ENCODE measurements around the gene IGSF8. TPM values are rescaled to one million over a fixed set of nuclear protein-coding genes. Genes with fewer than 3 reads are reported as not detected.
A peak's percentile ranks its signal among the peaks of the same experiment; 100 is the strongest.

Gene IGSF8
- polyA plus RNA-seq, 2 of the 4 experiments (the other 2 are of a cell fraction): 7.3 to 7.8 TPM

DNA sequence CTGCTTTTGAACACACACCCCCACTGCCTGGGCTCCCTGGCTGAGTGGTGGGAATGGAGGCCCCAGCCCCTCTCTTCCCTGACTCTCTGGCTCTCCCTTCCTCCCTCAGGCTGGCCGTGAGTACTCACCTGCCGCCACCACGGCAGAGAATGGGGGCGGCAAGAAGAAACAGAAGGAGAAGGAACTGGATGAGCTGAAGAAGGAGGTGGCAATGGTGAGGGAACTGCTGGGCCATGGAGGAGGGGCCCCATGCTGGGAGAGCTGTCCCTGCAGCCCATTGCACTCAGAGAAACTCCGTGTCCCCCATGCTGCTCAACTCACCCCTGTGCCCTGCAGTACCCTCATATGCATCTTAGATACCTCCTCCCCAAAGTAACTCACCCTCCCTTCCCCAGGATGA, 22.4 kb upstream of the IGSF8 start:
- ChIA-PET CTCF (interaction anchor here (0.8 to 23.7 kb wide), 6 partner anchors 8 to 131 kb away, joined by 3 to 222 read pairs (median 3); no protein-coding TSS in a partner anchor), POLR2A (no interaction called here)
- 87% methylated on average over 5 of the region's 5 CpGs for WGBS (ENCODE audit: missing lambda C conversion rate)
- no peaks in the 10 kb centered on the region for H3K9me3 ChIP-seq
- H3K4me2 ChIP-seq: no peak overlapping the region
- no peak overlapping the region for H3K4me3 ChIP-seq
- H3K4me1 ChIP-seq: peaks cover 47% of the 10 kb centered on the region
- TF ChIP-seq HEYL (CRISPR knock-in tag; IDR thresholded peaks at IDR 0.05): no peak
- TF ChIP-seq EHMT2 (IDR thresholded peaks at IDR 0.05; ENCODE audit: low read depth): no peak
- no peak for TF ChIP-seq POLR2A (IDR thresholded peaks at IDR 0.05; ENCODE audit: low read length)
- no peak for TF ChIP-seq EP300 (IDR thresholded peaks at IDR 0.05)
- FAIRE-seq (no peak), ATAC-seq (no peak), DNase-seq (ENCODE audit: low read depth in 1 of 2, low spot score in 1 of 2) (no peak)
- peak overlapping the region; percentile 41 to 60; a peak in 4 of 6 replicates for H3K27ac ChIP-seq

DNA sequence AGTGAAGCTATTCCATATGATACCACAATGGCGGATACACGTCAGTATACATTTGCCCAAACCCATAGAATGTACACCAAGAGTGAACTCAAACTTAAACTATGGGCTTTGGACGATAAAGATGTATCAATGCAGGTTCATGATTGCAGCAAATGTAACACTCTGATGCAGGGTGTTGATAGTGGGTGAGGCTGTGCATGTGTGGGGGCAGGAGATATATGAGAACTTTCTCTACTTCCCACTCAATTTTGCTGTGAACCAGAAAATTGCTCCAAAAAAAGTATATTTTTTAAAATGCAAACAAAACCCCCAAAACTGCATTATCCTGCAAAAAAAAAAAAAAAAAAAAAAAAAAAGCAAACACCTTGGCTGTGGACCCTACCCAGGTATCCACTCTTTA, 20.5 kb upstream of the IGSF8 start:
- DNase-seq (ENCODE audit: low read depth in 1 of 2, low spot score in 1 of 2): no peak
- ChIA-PET POLR2A (no interaction called here), CTCF (interaction anchor here (1.3 to 23.7 kb wide), 3 partner anchors 13 to 173 kb away, joined by 3 to 222 read pairs (median 8); no protein-coding TSS in a partner anchor)
- ATAC-seq: no peak
- H3K27ac ChIP-seq: peak overlapping the region in 1 of 2 experiments; percentile 78; a peak in 3 of 6 replicates
- WGBS (ENCODE audit: missing lambda C conversion rate): 83% methylated on average over 3 of the region's 3 CpGs
- H3K4me3 ChIP-seq: no peak overlapping the region
- H3K4me1 ChIP-seq: peaks cover 28% of the 10 kb centered on the region
- H3K9me3 ChIP-seq: no peaks in the 10 kb centered on the region
- TF ChIP-seq MYC (IDR thresholded peaks at IDR 0.05; ENCODE audit: borderline replicate concordance, low read length): no peak
- TF ChIP-seq ESRRA (IDR thresholded peaks at IDR 0.05; ENCODE audit: borderline replicate concordance, low read length): no peak
- TF ChIP-seq EP300 (IDR thresholded peaks at IDR 0.05): no peak
- TF ChIP-seq NPAS2 (CRISPR knock-in tag; IDR thresholded peaks at IDR 0.05; ENCODE audit: borderline replicate concordance): no peak
- TF ChIP-seq, protein P1, sequence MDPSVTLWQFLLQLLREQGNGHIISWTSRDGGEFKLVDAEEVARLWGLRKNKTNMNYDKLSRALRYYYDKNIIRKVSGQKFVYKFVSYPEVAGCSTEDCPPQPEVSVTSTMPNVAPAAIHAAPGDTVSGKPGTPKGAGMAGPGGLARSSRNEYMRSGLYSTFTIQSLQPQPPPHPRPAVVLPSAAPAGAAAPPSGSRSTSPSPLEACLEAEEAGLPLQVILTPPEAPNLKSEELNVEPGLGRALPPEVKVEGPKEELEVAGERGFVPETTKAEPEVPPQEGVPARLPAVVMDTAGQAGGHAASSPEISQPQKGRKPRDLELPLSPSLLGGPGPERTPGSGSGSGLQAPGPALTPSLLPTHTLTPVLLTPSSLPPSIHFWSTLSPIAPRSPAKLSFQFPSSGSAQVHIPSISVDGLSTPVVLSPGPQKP (IDR thresholded peaks at IDR 0.05; ENCODE audit: low read depth, low read length): no peak
- no peak for TF ChIP-seq FOSL2 (IDR thresholded peaks at IDR 0.05)
- no peak for TF ChIP-seq FOSL2 (CRISPR knock-in tag; IDR thresholded peaks at IDR 0.05)
- TF ChIP-seq EHMT2 (IDR thresholded peaks at IDR 0.05; ENCODE audit: low read depth): no peak
- TF ChIP-seq MAFK (IDR thresholded peaks at IDR 0.05; ENCODE audit: partially characterized antibody): no peak
- TF ChIP-seq MAZ (IDR thresholded peaks at IDR 0.05; ENCODE audit: borderline replicate concordance, low read depth, low read length): no peak
- no peak for FAIRE-seq
- no peak overlapping the region for H3K4me2 ChIP-seq

GRCh38 chr1:160117709-160118183, 19.3 kb upstream of the IGSF8 start:
- peak overlapping the region; percentile 37; the same call in 2 of the 3 replicates for H3K4me2 ChIP-seq
- H3K4me3 ChIP-seq: no peak overlapping the region
- peak overlapping the region; percentile 61 to 78; a peak in 5 of 6 replicates for H3K27ac ChIP-seq
- DNase-seq (ENCODE audit: low read depth in 1 of 2, low spot score in 1 of 2) (no peak), ATAC-seq (0 out of 6 replicates have a peak, but pooled peaks of 1 of the 2 experiments have one; percentile 41), FAIRE-seq (no peak)
- 49% methylated on average over 7 of the region's 8 CpGs for WGBS (ENCODE audit: missing lambda C conversion rate)
- ChIA-PET CTCF (interaction anchor here (1.2 to 23.7 kb wide), 8 partner anchors 12 to 175 kb away, joined by 3 to 222 read pairs (median 3); no protein-coding TSS in a partner anchor), POLR2A (no interaction called here)
- no peak for TF ChIP-seq HEYL (CRISPR knock-in tag; IDR thresholded peaks at IDR 0.05)
- no peak for TF ChIP-seq FOXS1 (CRISPR knock-in tag; IDR thresholded peaks at IDR 0.05)
- TF ChIP-seq NFE2L2 (conservative IDR thresholded peaks at IDR 0.05; ENCODE audit: low read length): no peak
- no peak for TF ChIP-seq CHD4 (IDR thresholded peaks at IDR 0.05; ENCODE audit: borderline replicate concordance)
- TF ChIP-seq MAZ (IDR thresholded peaks at IDR 0.05; ENCODE audit: borderline replicate concordance, low read depth, low read length): no peak
- TF ChIP-seq, protein P2, sequence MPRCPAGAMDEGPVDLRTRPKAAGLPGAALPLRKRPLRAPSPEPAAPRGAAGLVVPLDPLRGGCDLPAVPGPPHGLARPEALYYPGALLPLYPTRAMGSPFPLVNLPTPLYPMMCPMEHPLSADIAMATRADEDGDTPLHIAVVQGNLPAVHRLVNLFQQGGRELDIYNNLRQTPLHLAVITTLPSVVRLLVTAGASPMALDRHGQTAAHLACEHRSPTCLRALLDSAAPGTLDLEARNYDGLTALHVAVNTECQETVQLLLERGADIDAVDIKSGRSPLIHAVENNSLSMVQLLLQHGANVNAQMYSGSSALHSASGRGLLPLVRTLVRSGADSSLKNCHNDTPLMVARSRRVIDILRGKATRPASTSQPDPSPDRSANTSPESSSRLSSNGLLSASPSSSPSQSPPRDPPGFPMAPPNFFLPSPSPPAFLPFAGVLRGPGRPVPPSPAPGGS (IDR thresholded peaks at IDR 0.05): no peak
- TF ChIP-seq HOXA7 (CRISPR knock-in tag; IDR thresholded peaks at IDR 0.05): no peak
- no peak for TF ChIP-seq POLR2AphosphoS2 (conservative IDR thresholded peaks at IDR 0.05; ENCODE audit: low read length)
- no peaks in the 10 kb centered on the region for H3K9me3 ChIP-seq
- H3K4me1 ChIP-seq: peaks cover 22% of the 10 kb centered on the region

All from A549 (cell line).